H9 (cell line): ENCODE results near the gene BBIP1. TPM values are rescaled to one million over a fixed set of nuclear protein-coding genes. Genes with fewer than 3 reads are reported as not detected.

Experiments used
- DNase-seq: peaks from one replicate; pipeline ENCODE4 v3.0.0-alpha.2; 2017
- H2AFZ ChIP-seq: one replicate; pipeline ENCODE4 v1.6.1; 2013; ENCODE audit warnings: mild to moderate bottlenecking, low read length, control low read depth, moderate library complexity
- H2AK5ac ChIP-seq: 2 replicates; pipeline ENCODE4 v1.6.1; 2013; ENCODE audit warnings: low read length, control low read depth, mixed read lengths; ENCODE audit not compliant: insufficient read length
- H2BK120ac ChIP-seq: one replicate; pipeline ENCODE4 v1.6.1; 2013; ENCODE audit warnings: low read depth, mild to moderate bottlenecking, low read length, control low read depth, inconsistent platforms; ENCODE audit not compliant: poor library complexity, severe bottlenecking
- H2BK12ac ChIP-seq: 2 replicates; pipeline ENCODE4 v1.6.1; 2013; ENCODE audit warnings: low read length, control low read depth, mixed read lengths, low read depth; ENCODE audit not compliant: insufficient read length
- H2BK15ac ChIP-seq: 2 replicates; pipeline ENCODE4 v1.6.1; 2013; ENCODE audit warnings: low read depth, low read length, control low read depth
- H2BK20ac ChIP-seq: one replicate; pipeline ENCODE4 v1.6.1; 2013; ENCODE audit warnings: low read depth, mild to moderate bottlenecking, low read length, control low read depth, inconsistent platforms; ENCODE audit not compliant: poor library complexity, severe bottlenecking
- H2BK5ac ChIP-seq: 2 replicates; pipeline ENCODE4 v1.6.1; 2013; ENCODE audit warnings: low read length, control low read depth, mixed read lengths; ENCODE audit not compliant: insufficient read length
- H3K14ac ChIP-seq: 2 replicates; pipeline ENCODE4 v1.6.1; 2013; ENCODE audit warnings: low read length, control low read depth; ENCODE audit not compliant: insufficient read depth
- H3K18ac ChIP-seq: 2 replicates; pipeline ENCODE4 v1.6.1; 2013; ENCODE audit warnings: low read depth, mild to moderate bottlenecking, mixed read lengths, low read length, control low read depth; ENCODE audit not compliant: insufficient read length
- H3K23ac ChIP-seq: 2 replicates; pipeline ENCODE4 v1.6.1; 2013; ENCODE audit warnings: low read length, control low read depth, mixed read lengths, low read depth; ENCODE audit not compliant: insufficient read length
- H3K23me2 ChIP-seq: 2 replicates; pipeline ENCODE4 v1.6.1; 2013; ENCODE audit warnings: low read depth, mild to moderate bottlenecking, mixed read lengths, low read length, control low read depth; ENCODE audit not compliant: insufficient read length, poor library complexity, severe bottlenecking
- H3K27ac ChIP-seq: 2 replicates; pipeline ENCODE4 v1.5.1; 2013; ENCODE audit warnings: low read length, control low read depth, mixed read lengths, low read depth; ENCODE audit not compliant: insufficient read length
- H3K27me3 ChIP-seq: 2 replicates; pipeline ENCODE4 v1.6.1; 2013; ENCODE audit warnings: low read length, control low read depth, inconsistent platforms; ENCODE audit not compliant: insufficient read depth
- H3K4ac ChIP-seq: 2 replicates; pipeline ENCODE4 v1.6.1; 2013; ENCODE audit warnings: low read depth, mild to moderate bottlenecking, control low read depth, inconsistent platforms, low read length, moderate library complexity
- H3K4me1 ChIP-seq: 2 replicates; pipeline ENCODE4 v1.6.1; 2013; ENCODE audit warnings: low read length, control low read depth, inconsistent platforms; ENCODE audit not compliant: insufficient read depth
- H3K4me2 ChIP-seq: 2 replicates; pipeline ENCODE4 v1.6.1; 2013; ENCODE audit warnings: low read length, control low read depth, mixed read lengths; ENCODE audit not compliant: insufficient read length, insufficient read depth
- H3K56ac ChIP-seq: 2 replicates; pipeline ENCODE4 v1.6.1; 2013; ENCODE audit warnings: low read depth, mild to moderate bottlenecking, mixed read lengths, low read length, control low read depth; ENCODE audit not compliant: insufficient read length
- H3K79me1 ChIP-seq: 2 replicates; pipeline ENCODE4 v1.6.1; 2013; ENCODE audit warnings: low read depth, mild to moderate bottlenecking, moderate library complexity, low read length, control low read depth, inconsistent platforms; ENCODE audit not compliant: insufficient read depth, poor library complexity, severe bottlenecking
- H3K79me2 ChIP-seq: 2 replicates; pipeline ENCODE4 v1.6.1; 2013; ENCODE audit warnings: low read length, control low read depth, inconsistent platforms; ENCODE audit not compliant: insufficient read depth
- H3K9ac ChIP-seq: 2 replicates; pipeline ENCODE4 v1.6.1; 2013; ENCODE audit warnings: low read length, control low read depth, mixed read lengths; ENCODE audit not compliant: insufficient read length; ENCODE audit errors: extremely low read depth
- H3K9me3 ChIP-seq: one replicate; pipeline ENCODE4 v1.6.1; 2013; ENCODE audit warnings: low read depth, low read length, inconsistent platforms; ENCODE audit not compliant: control insufficient read depth
- H3T11ph ChIP-seq: one replicate; pipeline ENCODE4 v1.6.1; 2013; ENCODE audit warnings: mild to moderate bottlenecking, low read length, control low read depth, inconsistent platforms
- H4K20me1 ChIP-seq: one replicate; pipeline ENCODE4 v1.6.1; 2013; ENCODE audit not compliant: control insufficient read depth, insufficient read length, insufficient read depth
- H4K5ac ChIP-seq: 2 replicates; pipeline ENCODE4 v1.6.1; 2013; ENCODE audit warnings: low read depth, mild to moderate bottlenecking, mixed read lengths, low read length, control low read depth; ENCODE audit not compliant: insufficient read length
- H4K8ac ChIP-seq: replicated peaks from 2 replicates; pipeline ENCODE4 v1.6.1; 2013; ENCODE audit warnings: low read length, control low read depth, mixed read lengths, low read depth; ENCODE audit not compliant: insufficient read length
- H4K91ac ChIP-seq: 2 replicates; pipeline ENCODE4 v1.6.1; 2013; ENCODE audit warnings: low read depth, mild to moderate bottlenecking, moderate library complexity, mixed read lengths, low read length, control low read depth; ENCODE audit not compliant: insufficient read length
- H3K27ac Mint-ChIP-seq, 3 experiments: 2 replicates in 2 of 3; 3 replicates in 1 of 3; pipeline ENCODE4 v1.8.0; 2020 to 2021; ENCODE audit warnings: mixed read lengths in 3 of 3, mild to moderate bottlenecking in 1 of 3, moderate library complexity in 1 of 3
- H3K27me3 Mint-ChIP-seq: 2 replicates; pipeline ENCODE4 v1.8.0; 2021; ENCODE audit warnings: low read depth, mild to moderate bottlenecking, moderate library complexity, mixed read lengths
- H3K36me3 Mint-ChIP-seq, 3 experiments: 2 replicates in 2 of 3; 3 replicates in 1 of 3; pipeline ENCODE4 v1.8.0; 2020 to 2021; ENCODE audit warnings: low read depth in 3 of 3, mixed read lengths in 3 of 3; ENCODE audit not compliant: insufficient read depth in 1 of 3
- H3K4me1 Mint-ChIP-seq, 2 experiments: 2 replicates each; pipeline ENCODE4 v1.8.0; 2020; ENCODE audit warnings: mixed read lengths in 2 of 2
- H3K4me3 Mint-ChIP-seq, 2 experiments: 2 replicates in 1 of 2; 3 replicates in 1 of 2; pipeline ENCODE4 v1.8.0; 2020 to 2021; ENCODE audit warnings: mild to moderate bottlenecking in 2 of 2, mixed read lengths in 2 of 2, moderate library complexity in 1 of 2
- H3K9me3 Mint-ChIP-seq, 2 experiments: 2 replicates in 1 of 2; 3 replicates in 1 of 2; pipeline ENCODE4 v1.8.0; 2020; ENCODE audit warnings: mild to moderate bottlenecking in 2 of 2, mixed read lengths in 2 of 2, moderate library complexity in 1 of 2
- WGBS: extraction: QIAGEN DNeasy Blood & Tissue Kit; methylation state at CpG from one replicate; pipeline ENCODE4 v1.1.7; 2013; ENCODE audit warnings: missing lambda C conversion rate, low lambda C conversion rate, mixed read lengths; ENCODE audit not compliant: insufficient read length; ENCODE audit errors: extremely low coverage; 5-methylcytosine and 5-hydroxymethylcytosine counted together
- total RNA-seq: library from RNA; stranded (reverse); gene quantifications from 2 replicates; pipeline ENCODE4 v1.2.1, GENCODE V29; 2021
- TF ChIP-seq, protein P1 (sequence below): fragments of 200-600 bp; sonication (generic); conservative IDR thresholded peaks from 3 replicates; pipeline ENCODE4 v1.8.0; 2021; ENCODE audit warnings: antibody characterized with exemption, mild to moderate bottlenecking

Gene BBIP1
- total RNA-seq, 1 experiment from 2014 or later: 18.8 TPM

- Histone ChIP-seq H3K27ac (no peak overlapping the region), H3K18ac (no peak overlapping the region), H3K9ac (no peak overlapping the region), H3K23me2 (no peaks in the 10 kb centered on the region), H3T11ph (no peak overlapping the region), H4K5ac (no peak overlapping the region), H2BK120ac (no peak overlapping the region), H4K8ac (no peak overlapping the region), H3K4ac (no peak overlapping the region), H2AK5ac (no peak overlapping the region), H3K9me3 (no peaks in the 10 kb centered on the region), H3K4me2 (no peak overlapping the region), H2BK12ac (no peak overlapping the region), H4K20me1 (no peaks in the 10 kb centered on the region), H3K79me1 (no peaks in the 10 kb centered on the region), H3K23ac (no peak overlapping the region), H3K56ac (no peak overlapping the region), H3K4me1 (no peaks in the 10 kb centered on the region), H2BK5ac (no peak overlapping the region), H3K27me3 (no peaks in the 10 kb centered on the region), H2AFZ (no peak overlapping the region), H4K91ac (no peak overlapping the region), H3K79me2 (no peaks in the 10 kb centered on the region), H3K14ac (no peak overlapping the region), H2BK15ac (no peak overlapping the region), H2BK20ac (no peak overlapping the region)
- Mint-ChIP-seq H3K27me3 (no peaks in the 10 kb centered on the region), H3K4me3 (no peak overlapping the region), H3K4me1 (peaks cover 0 to 6% of the 10 kb centered on the region in 2 experiments; a peak in 2 of 4 replicates), H3K36me3 (peaks cover 0 to 15% (median 7%) of the 10 kb centered on the region in 3 experiments; a peak in 4 of 7 replicates), H3K27ac (peak overlapping the region in 1 of 3 experiments; percentile 22; a peak in 1 of 7 replicates), H3K9me3 (no peaks in the 10 kb centered on the region)
- TF ChIP-seq, protein P1, sequence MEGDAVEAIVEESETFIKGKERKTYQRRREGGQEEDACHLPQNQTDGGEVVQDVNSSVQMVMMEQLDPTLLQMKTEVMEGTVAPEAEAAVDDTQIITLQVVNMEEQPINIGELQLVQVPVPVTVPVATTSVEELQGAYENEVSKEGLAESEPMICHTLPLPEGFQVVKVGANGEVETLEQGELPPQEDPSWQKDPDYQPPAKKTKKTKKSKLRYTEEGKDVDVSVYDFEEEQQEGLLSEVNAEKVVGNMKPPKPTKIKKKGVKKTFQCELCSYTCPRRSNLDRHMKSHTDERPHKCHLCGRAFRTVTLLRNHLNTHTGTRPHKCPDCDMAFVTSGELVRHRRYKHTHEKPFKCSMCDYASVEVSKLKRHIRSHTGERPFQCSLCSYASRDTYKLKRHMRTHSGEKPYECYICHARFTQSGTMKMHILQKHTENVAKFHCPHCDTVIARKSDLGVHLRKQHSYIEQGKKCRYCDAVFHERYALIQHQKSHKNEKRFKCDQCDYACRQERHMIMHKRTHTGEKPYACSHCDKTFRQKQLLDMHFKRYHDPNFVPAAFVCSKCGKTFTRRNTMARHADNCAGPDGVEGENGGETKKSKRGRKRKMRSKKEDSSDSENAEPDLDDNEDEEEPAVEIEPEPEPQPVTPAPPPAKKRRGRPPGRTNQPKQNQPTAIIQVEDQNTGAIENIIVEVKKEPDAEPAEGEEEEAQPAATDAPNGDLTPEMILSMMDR: no peak
- no peak for DNase-seq
- no CpG with 5 or more reads among the region's 7 CpGs for WGBS
These were observed 16.8 kb downstream of the BBIP1 start for GRCh38 chr10:110901954-110902819.
